CMK (cell line): ENCODE results near the gene FAM118B.

ENCODE experiments used
- DNase-seq: peaks from one replicate; pipeline ENCODE4 v3.0.0-alpha.2; 2010; ENCODE audit warnings: low read depth

Gene FAM118B

GRCh38 chr11:126211236-126212088, at the start of gene FAM118B, which contains the start of gene RPUSD4:
Gene FAM118B (plus strand): TSS chr11:126211782. CDS start chr11:126235002, 23,220 bp downstream.
Gene RPUSD4 (minus strand): TSS chr11:126211650. CDS start chr11:126211638, 12 bp downstream.
- peak; percentile 98 for DNase-seq

- DNase-seq, result no peak
Observed at GRCh38 chr11:126162306-126163030, 49.1 kb upstream of the FAM118B start.

- no peak for DNase-seq
Observed at GRCh38 chr11:126163074-126163700, 48.4 kb upstream of the FAM118B start.

GRCh38 chr11:126163779-126164178, 47.8 kb upstream of the FAM118B start:
- no peak for DNase-seq

- no peak for DNase-seq
Observed at GRCh38 chr11:126164781-126165180, 46.8 kb upstream of the FAM118B start.

GRCh38 chr11:126165311-126165720, 46.3 kb upstream of the FAM118B start:
- DNase-seq, result no peak

- no peak for DNase-seq
Observed at GRCh38 chr11:126165757-126166156, 45.8 kb upstream of the FAM118B start.

- DNase-seq, result no peak
Observed at GRCh38 chr11:126166413-126166812, 45.2 kb upstream of the FAM118B start.

- no peak for DNase-seq
Observed at GRCh38 chr11:126167488-126167887, 44.1 kb upstream of the FAM118B start.

- no peak for DNase-seq
Observed at GRCh38 chr11:126169291-126169690, 42.3 kb upstream of the FAM118B start.

- DNase-seq, result no peak
Observed at GRCh38 chr11:126172596-126173038, 39.0 kb upstream of the FAM118B start.

- no peak for DNase-seq
Observed at GRCh38 chr11:126173257-126173656, 38.3 kb upstream of the FAM118B start.

- DNase-seq, result no peak
Observed at GRCh38 chr11:126174816-126175215, 36.8 kb upstream of the FAM118B start.

- no peak for DNase-seq
Observed at GRCh38 chr11:126175393-126175792, 36.2 kb upstream of the FAM118B start.

GRCh38 chr11:126176853-126177470, 34.6 kb upstream of the FAM118B start:
- DNase-seq, result no peak

GRCh38 chr11:126181939-126182730, 29.4 kb upstream of the FAM118B start:
- no peak for DNase-seq

GRCh38 chr11:126182787-126183445, 28.7 kb upstream of the FAM118B start:
- DNase-seq, result no peak

GRCh38 chr11:126185259-126186024, 26.1 kb upstream of the FAM118B start:
- no peak for DNase-seq

- no peak for DNase-seq
Observed at GRCh38 chr11:126186025-126186698, 25.4 kb upstream of the FAM118B start.
